Liver (tissue), 9 donors: ENCODE data around the gene WDR45B. TPM values are rescaled to one million over a fixed set of nuclear protein-coding genes. Genes with fewer than 3 reads are reported as not detected.

Source experiments
- DNase-seq: peaks from one replicate; pipeline ENCODE4 v3.0.0-alpha.2; 2017; ENCODE audit warnings: low spot score
- H3K27ac ChIP-seq, 2 donors: one replicate each; pipeline ENCODE4 v1.7.0; 2013; ENCODE audit warnings: inconsistent platforms in 2 of 2, low read length in 2 of 2, control low read depth in 1 of 2, low read depth in 1 of 2, mild to moderate bottlenecking in 1 of 2
- H3K27me3 ChIP-seq, 4 donors: one replicate each; pipeline versions ENCODE4 v1.6.1 to v1.7.0; 2013; ENCODE audit warnings: low read length in 3 of 4, inconsistent platforms in 1 of 4, mild to moderate bottlenecking in 1 of 4, moderate library complexity in 1 of 4; ENCODE audit not compliant: control insufficient read depth in 4 of 4, insufficient read depth in 4 of 4
- H3K36me3 ChIP-seq, 4 donors: one replicate each; pipeline versions ENCODE4 v1.6.1 to v1.7.0; 2013; ENCODE audit warnings: low read length in 3 of 4, mild to moderate bottlenecking in 3 of 4, low read depth in 1 of 4, moderate library complexity in 1 of 4; ENCODE audit not compliant: control insufficient read depth in 4 of 4, insufficient read depth in 3 of 4
- H3K4me1 ChIP-seq, 4 donors: one replicate each; pipeline versions ENCODE4 v1.6.1 to v1.7.0; 2013; ENCODE audit warnings: low read length in 3 of 4, mild to moderate bottlenecking in 3 of 4, moderate library complexity in 1 of 4; ENCODE audit not compliant: control insufficient read depth in 4 of 4, insufficient read depth in 4 of 4
- H3K4me3 ChIP-seq, 3 donors: one replicate each; pipeline versions ENCODE4 v1.6.1 to v1.7.0; 2013; ENCODE audit warnings: low read length in 3 of 3, control low read depth in 1 of 3, low read depth in 1 of 3, mild to moderate bottlenecking in 1 of 3
- H3K9ac ChIP-seq, 2 donors: one replicate each; pipeline ENCODE4 v1.7.0; 2013; ENCODE audit warnings: low read length in 2 of 2, mild to moderate bottlenecking in 2 of 2, moderate library complexity in 2 of 2, control low read depth in 1 of 2, low read depth in 1 of 2
- H3K9me3 ChIP-seq, 4 donors: one replicate each; pipeline versions ENCODE4 v1.6.1 to v1.7.0; 2013; ENCODE audit warnings: low read length in 3 of 4; ENCODE audit not compliant: control insufficient read depth in 4 of 4
- EGR1 ChIP-seq, 2 donors: IDR thresholded peaks; 2 replicates each; pipeline ENCODE4 v1.6.1; 2016 to 2018; ENCODE audit warnings: antibody characterized with exemption in 2 of 2, low read depth in 2 of 2
- FOXA1 ChIP-seq: IDR thresholded peaks from 2 replicates; pipeline ENCODE4 v1.6.1; 2016; ENCODE audit warnings: antibody characterized with exemption
- FOXA2 ChIP-seq: IDR thresholded peaks from 2 replicates; pipeline ENCODE4 v1.6.1; 2016; ENCODE audit warnings: antibody characterized with exemption
- HNF4G ChIP-seq: IDR thresholded peaks from 2 replicates; pipeline ENCODE4 v1.6.1; 2016; ENCODE audit warnings: antibody characterized with exemption
- NR2F2 ChIP-seq: IDR thresholded peaks from 2 replicates; pipeline ENCODE4 v1.6.1; 2016; ENCODE audit warnings: antibody characterized with exemption
- REST ChIP-seq: IDR thresholded peaks from 2 replicates; pipeline ENCODE4 v1.6.1; 2016; ENCODE audit warnings: antibody characterized with exemption, mild to moderate bottlenecking
- RXRA ChIP-seq, 2 donors: IDR thresholded peaks; 2 replicates each; pipeline ENCODE4 v1.6.1; 2017 to 2018; ENCODE audit warnings: antibody characterized with exemption in 2 of 2, mild to moderate bottlenecking in 1 of 2
- TAF1 ChIP-seq: conservative IDR thresholded peaks from 2 replicates; pipeline ENCODE4 v1.6.1; 2016; ENCODE audit warnings: antibody characterized with exemption, mild to moderate bottlenecking
- YY1 ChIP-seq: IDR thresholded peaks from 2 replicates; pipeline ENCODE4 v1.6.1; 2016; ENCODE audit warnings: antibody characterized with exemption, mild to moderate bottlenecking
- WGBS: extraction: QIAGEN DNeasy Blood & Tissue Kit; methylation state at CpG from one replicate; pipeline ENCODE4 v1.1.7; 2013; 5-methylcytosine and 5-hydroxymethylcytosine counted together
- polyA plus RNA-seq, 2 donors: library from polyadenylated mRNA; stranded (reverse) in 1 of 2; unstranded in 1 of 2; fragments of 200-250 nt in 1 of 2; fragments of >200 nt in 1 of 2; fragmentation: Nextera tagmentation in 1 of 2; extraction: Ambion mirVana in 1 of 2; gene quantifications; one replicate each; pipeline versions ENCODE4 v1.2.1 to v1.2.3, GENCODE V29; 2013 to 2015
- total RNA-seq, 2 donors: library from RNA; depleted of rRNA; stranded (reverse); fragments of >200 nt; gene quantifications; one replicate each; pipeline ENCODE4 v1.2.3, GENCODE V29; 2014
- TF ChIP-seq, protein P1 (sequence below): IDR thresholded peaks from 2 replicates; pipeline ENCODE4 v1.6.1; 2016; ENCODE audit warnings: antibody characterized with exemption
- TF ChIP-seq, protein P2 (sequence below): IDR thresholded peaks from 2 replicates; pipeline ENCODE4 v1.6.1; 2016; ENCODE audit warnings: antibody characterized with exemption
- donor health status: healthy.
- donor health status: healthy.
- donor health status: healthy.
- donor health status: healthy.
- donor health status: healthy.

The WDR45B gene
- total and polyA plus RNA-seq, 4 donors = 25.4 to 40.9 (median 29.2) TPM

GRCh38 chr17:82615084-82616020 is 32.9 kb downstream of the WDR45B start (continued):
- no peak for TF ChIP-seq REST
- TF ChIP-seq FOXA2 = no peak
- no peak for TF ChIP-seq HNF4G
- no peak for TF ChIP-seq YY1
- TF ChIP-seq, protein P1, sequence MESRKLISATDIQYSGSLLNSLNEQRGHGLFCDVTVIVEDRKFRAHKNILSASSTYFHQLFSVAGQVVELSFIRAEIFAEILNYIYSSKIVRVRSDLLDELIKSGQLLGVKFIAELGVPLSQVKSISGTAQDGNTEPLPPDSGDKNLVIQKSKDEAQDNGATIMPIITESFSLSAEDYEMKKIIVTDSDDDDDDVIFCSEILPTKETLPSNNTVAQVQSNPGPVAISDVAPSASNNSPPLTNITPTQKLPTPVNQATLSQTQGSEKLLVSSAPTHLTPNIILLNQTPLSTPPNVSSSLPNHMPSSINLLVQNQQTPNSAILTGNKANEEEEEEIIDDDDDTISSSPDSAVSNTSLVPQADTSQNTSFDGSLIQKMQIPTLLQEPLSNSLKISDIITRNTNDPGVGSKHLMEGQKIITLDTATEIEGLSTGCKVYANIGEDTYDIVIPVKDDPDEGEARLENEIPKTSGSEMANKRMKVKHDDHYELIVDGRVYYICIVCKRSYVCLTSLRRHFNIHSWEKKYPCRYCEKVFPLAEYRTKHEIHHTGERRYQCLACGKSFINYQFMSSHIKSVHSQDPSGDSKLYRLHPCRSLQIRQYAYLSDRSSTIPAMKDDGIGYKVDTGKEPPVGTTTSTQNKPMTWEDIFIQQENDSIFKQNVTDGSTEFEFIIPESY = no peak
- TF ChIP-seq RXRA (IDR thresholded peaks at IDR 0.05) = no peak
- no peak for TF ChIP-seq NR2F2
- TF ChIP-seq, protein P2, sequence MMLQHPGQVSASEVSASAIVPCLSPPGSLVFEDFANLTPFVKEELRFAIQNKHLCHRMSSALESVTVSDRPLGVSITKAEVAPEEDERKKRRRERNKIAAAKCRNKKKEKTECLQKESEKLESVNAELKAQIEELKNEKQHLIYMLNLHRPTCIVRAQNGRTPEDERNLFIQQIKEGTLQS = no peak
- no peak for TF ChIP-seq TAF1
- TF ChIP-seq FOXA1 = no peak
- no peak for TF ChIP-seq EGR1 (IDR thresholded peaks at IDR 0.05; ENCODE audit: low read depth in 2 of 2)

GRCh38 chr17:82614095-82614631 is 34.1 kb downstream of the WDR45B start:
- Histone ChIP-seq H3K27ac (no peak overlapping the region), H3K27me3 (no peaks in the 10 kb centered on the region), H3K4me3 (no peak overlapping the region), H3K9ac (no peak overlapping the region), H3K4me1 (no peaks in the 10 kb centered on the region), H3K36me3 (peaks cover 17 to 43% (median 29%) of the 10 kb centered on the region in 4 donors), H3K9me3 (no peaks in the 10 kb centered on the region)
- no peak for TF ChIP-seq FOXA1
- no peak for TF ChIP-seq TAF1
- no peak for DNase-seq
- WGBS = 94% methylated on average over 12 of the region's 22 CpGs

DNA sequence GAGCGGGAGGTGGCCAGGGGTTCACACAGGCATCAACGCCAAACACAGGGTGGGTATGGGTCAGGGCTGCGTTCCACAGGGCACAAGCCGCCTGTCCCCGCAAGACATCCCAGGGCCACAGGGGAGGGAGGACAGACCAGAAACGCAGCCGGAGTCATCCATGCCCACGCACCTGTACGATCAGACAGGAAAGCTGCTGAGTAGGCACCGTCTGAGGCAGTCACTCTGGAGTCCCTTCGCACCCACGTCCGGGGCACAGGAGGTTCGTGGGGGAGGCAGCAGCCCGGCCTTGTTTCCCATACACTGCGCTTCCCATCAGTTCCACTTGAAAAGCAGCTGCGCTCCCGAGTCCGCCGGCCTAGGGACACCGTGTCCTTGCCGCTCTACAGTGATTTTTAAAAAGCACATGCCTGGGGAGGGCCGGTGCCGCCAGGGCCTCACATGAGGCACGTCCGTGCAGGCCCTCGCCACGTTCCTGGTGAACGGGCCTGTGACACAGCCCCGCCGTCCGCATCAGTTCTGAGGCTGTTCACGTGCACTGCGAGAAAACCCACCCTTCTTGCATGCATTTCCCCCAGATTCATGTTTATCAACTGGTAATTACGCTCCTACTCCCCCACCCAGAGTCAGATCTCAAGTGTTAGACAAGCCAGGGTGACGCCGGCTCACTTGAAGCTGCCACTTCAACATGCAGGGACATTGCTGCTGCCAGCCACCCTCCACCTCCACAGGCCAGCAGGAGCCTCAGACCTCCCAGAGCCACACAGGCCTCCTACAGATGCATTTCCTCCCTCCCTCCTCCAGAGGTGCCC is 34.8 kb downstream of the WDR45B start:
- no peak for DNase-seq
- no peak overlapping the region for H3K9ac ChIP-seq
- H3K4me1 ChIP-seq = no peaks in the 10 kb centered on the region
- no peak for TF ChIP-seq FOXA2
- peaks cover 16 to 37% (median 27%) of the 10 kb centered on the region in 4 donors for H3K36me3 ChIP-seq
- H3K27ac ChIP-seq = no peak overlapping the region
- no peaks in the 10 kb centered on the region for H3K27me3 ChIP-seq
- H3K9me3 ChIP-seq = no peaks in the 10 kb centered on the region
- 96% methylated on average over 37 of the region's 37 CpGs for WGBS
- H3K4me3 ChIP-seq = no peak overlapping the region
